ENCODE measurements around the gene STOX2.

STOX2 gene

GRCh38 chr4:183919141-183919540 lies 14.0 kb downstream of the STOX2 start:
- TF ChIP-seq SIN3A (IDR thresholded peaks at IDR 0.05; ENCODE audit: borderline replicate concordance, insufficient read depth, low read length) (no peak), TAF1 (IDR thresholded peaks at IDR 0.05; ENCODE audit: borderline replicate concordance, insufficient read depth, low read length) (no peak), FOXP2 (optimal IDR thresholded peaks at IDR 0.05; ENCODE audit: borderline replicate concordance, extremely low read depth, extremely low read length, insufficient read depth) (no peak), POLR2AphosphoS5 (IDR thresholded peaks at IDR 0.05; ENCODE audit: low read depth, low read length) (no peak), REST (IDR thresholded peaks at IDR 0.05; ENCODE audit: insufficient read depth in 1 of 2, low read depth in 2 of 2, low read length in 2 of 2) (no peak)

- no peak for TF ChIP-seq POLR2AphosphoS5 (IDR thresholded peaks at IDR 0.05; ENCODE audit: low read depth, low read length)
- no peak for TF ChIP-seq FOXP2 (optimal IDR thresholded peaks at IDR 0.05; ENCODE audit: borderline replicate concordance, extremely low read depth, extremely low read length, insufficient read depth)
- TF ChIP-seq SIN3A (IDR thresholded peaks at IDR 0.05; ENCODE audit: borderline replicate concordance, insufficient read depth, low read length), result no peak
- no peak for TF ChIP-seq REST (IDR thresholded peaks at IDR 0.05; ENCODE audit: insufficient read depth in 1 of 2, low read depth in 2 of 2, low read length in 2 of 2)
- no peak for TF ChIP-seq TAF1 (IDR thresholded peaks at IDR 0.05; ENCODE audit: borderline replicate concordance, insufficient read depth, low read length)
Observed at GRCh38 chr4:183920512-183920911, 15.4 kb downstream of the STOX2 start.

- TF ChIP-seq FOXP2 (optimal IDR thresholded peaks at IDR 0.05; ENCODE audit: borderline replicate concordance, extremely low read depth, extremely low read length, insufficient read depth), result no peak
- TF ChIP-seq TAF1 (IDR thresholded peaks at IDR 0.05; ENCODE audit: borderline replicate concordance, insufficient read depth, low read length), result no peak
- TF ChIP-seq SIN3A (IDR thresholded peaks at IDR 0.05; ENCODE audit: borderline replicate concordance, insufficient read depth, low read length), result no peak
- TF ChIP-seq REST (IDR thresholded peaks at IDR 0.05; ENCODE audit: insufficient read depth in 1 of 2, low read depth in 2 of 2, low read length in 2 of 2), result no peak
- TF ChIP-seq POLR2AphosphoS5 (IDR thresholded peaks at IDR 0.05; ENCODE audit: low read depth, low read length), result no peak
Observed at GRCh38 chr4:183921335-183921734, 16.2 kb downstream of the STOX2 start.

- TF ChIP-seq TAF1 (IDR thresholded peaks at IDR 0.05; ENCODE audit: borderline replicate concordance, insufficient read depth, low read length), result no peak
Observed at GRCh38 chr4:183924362-183925044, 19.4 kb downstream of the STOX2 start.

GRCh38 chr4:183926950-183927349 lies 21.8 kb downstream of the STOX2 start:
- TF ChIP-seq REST (IDR thresholded peaks at IDR 0.05; ENCODE audit: insufficient read depth in 1 of 2, low read depth in 2 of 2, low read length in 2 of 2), result no peak
- TF ChIP-seq SIN3A (IDR thresholded peaks at IDR 0.05; ENCODE audit: borderline replicate concordance, insufficient read depth, low read length), result no peak
- no peak for TF ChIP-seq FOXP2 (optimal IDR thresholded peaks at IDR 0.05; ENCODE audit: borderline replicate concordance, extremely low read depth, extremely low read length, insufficient read depth)
- TF ChIP-seq TAF1 (IDR thresholded peaks at IDR 0.05; ENCODE audit: borderline replicate concordance, insufficient read depth, low read length), result no peak
- no peak for TF ChIP-seq POLR2AphosphoS5 (IDR thresholded peaks at IDR 0.05; ENCODE audit: low read depth, low read length)
